RWPE1 (cell line): Measurements from ENCODE around the gene CYP4F12.
"Not testable (repeated sequence)": the region's sequence is repeated elsewhere in the genome, so short reads cannot be mapped to it uniquely, and the experiment has no call there.

Source experiments
- CTCF ChIA-PET: fragments of 350-600 bp; sonication (Branson Sonifier 250); formaldehyde crosslinking; extraction: SDS; loops from one replicate; lab custom pipeline; 2021; lab: Yijun Ruan, JAX
- POLR2A ChIA-PET: fragments of 400-600 bp; formaldehyde crosslinking; extraction: SDS; loops from one replicate; lab custom pipeline; 2020; ENCODE audit warnings: antibody characterized with exemption; ENCODE audit not compliant: low non-redundant PET; lab: Yijun Ruan, JAX
- DNase-seq: peaks from one replicate; pipeline ENCODE4 v3.0.0; 2012; ENCODE audit warnings: low spot score
- H3K27ac ChIP-seq: fragments of 450-650 bp; 2 replicates; pipeline ENCODE4 v1.5.1; 2017
- TF ChIP-seq, protein P1 (sequence below): fragments of 450-650 bp; conservative IDR thresholded peaks from 2 replicates; pipeline ENCODE4 v1.5.1; 2017; ENCODE audit warnings: low read depth, mild to moderate bottlenecking

Gene CYP4F12

DNA sequence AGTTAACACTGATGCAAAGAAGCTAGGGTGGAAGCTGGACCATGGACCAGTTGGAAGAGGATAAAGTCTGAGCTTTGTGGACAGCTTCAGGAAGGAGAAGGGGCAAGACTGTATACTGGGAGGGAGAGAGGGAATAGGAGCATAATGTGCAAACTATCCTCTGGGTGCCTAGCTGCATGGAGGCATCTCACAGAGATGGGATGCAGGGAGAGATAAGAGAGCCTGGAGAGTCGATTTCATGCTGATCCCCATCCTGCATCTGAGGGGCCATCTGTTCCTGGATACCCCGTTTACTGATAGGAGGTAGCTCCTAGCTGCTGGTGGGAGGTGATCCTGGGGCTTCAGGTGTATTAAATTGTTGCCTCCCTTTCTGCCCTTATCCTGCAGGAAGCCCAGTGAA lies 23.4 kb upstream of the CYP4F12 start:
- TF ChIP-seq, protein P1, sequence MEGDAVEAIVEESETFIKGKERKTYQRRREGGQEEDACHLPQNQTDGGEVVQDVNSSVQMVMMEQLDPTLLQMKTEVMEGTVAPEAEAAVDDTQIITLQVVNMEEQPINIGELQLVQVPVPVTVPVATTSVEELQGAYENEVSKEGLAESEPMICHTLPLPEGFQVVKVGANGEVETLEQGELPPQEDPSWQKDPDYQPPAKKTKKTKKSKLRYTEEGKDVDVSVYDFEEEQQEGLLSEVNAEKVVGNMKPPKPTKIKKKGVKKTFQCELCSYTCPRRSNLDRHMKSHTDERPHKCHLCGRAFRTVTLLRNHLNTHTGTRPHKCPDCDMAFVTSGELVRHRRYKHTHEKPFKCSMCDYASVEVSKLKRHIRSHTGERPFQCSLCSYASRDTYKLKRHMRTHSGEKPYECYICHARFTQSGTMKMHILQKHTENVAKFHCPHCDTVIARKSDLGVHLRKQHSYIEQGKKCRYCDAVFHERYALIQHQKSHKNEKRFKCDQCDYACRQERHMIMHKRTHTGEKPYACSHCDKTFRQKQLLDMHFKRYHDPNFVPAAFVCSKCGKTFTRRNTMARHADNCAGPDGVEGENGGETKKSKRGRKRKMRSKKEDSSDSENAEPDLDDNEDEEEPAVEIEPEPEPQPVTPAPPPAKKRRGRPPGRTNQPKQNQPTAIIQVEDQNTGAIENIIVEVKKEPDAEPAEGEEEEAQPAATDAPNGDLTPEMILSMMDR, result no peak
- POLR2A ChIA-PET, result no interaction called here
- CTCF ChIA-PET, result interaction anchor here (0.6 kb wide), 1 partner anchor 42 kb away, joined by 3 read pairs; no protein-coding TSS in a partner anchor

DNA sequence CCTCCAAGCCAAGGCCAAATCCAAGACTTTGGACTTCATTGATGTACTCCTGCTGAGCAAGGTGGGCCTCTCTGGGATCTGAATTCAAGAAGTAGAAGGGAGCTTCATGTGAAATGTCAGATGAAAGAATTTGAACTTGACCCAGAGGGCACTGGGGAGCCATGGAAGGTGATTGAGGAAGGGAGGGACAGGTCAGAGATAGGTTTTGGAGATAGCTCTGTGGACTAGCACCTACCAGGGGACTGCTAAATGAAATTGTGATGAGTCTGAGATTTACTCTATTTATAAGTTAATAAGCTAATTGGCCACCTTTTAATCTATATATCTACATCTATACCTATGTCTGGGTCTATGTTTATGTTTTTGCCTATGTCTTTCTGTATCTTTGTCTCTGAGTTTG lies 22.8 kb upstream of the CYP4F12 start:
- CTCF ChIA-PET, H3K27ac ChIP-seq, POLR2A ChIA-PET, DNase-seq: not testable (repeated sequence)

More for the DNA sequence above, 23.4 kb upstream of the CYP4F12 start:
- H3K27ac ChIP-seq, result no peak overlapping the region
- DNase-seq, result no peak

DNA sequence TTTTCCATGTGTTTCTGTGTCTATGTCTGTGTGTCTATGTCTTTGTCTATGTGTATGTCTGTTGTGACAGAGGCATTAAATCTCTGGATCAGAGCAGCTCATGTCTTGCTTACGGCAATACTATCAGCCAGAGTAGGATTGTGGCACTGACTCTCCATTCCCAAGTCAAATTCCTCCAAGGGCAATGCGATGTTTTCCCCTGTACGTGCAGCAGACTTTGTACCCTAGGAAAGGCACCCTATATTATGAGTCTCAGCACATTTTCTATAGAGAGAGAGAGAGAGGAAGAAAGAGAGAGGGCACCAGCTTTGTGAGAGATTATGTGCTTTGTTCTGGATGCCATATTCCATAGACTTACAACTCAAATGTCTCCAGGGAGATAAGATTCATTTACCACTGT lies 21.1 kb upstream of the CYP4F12 start:
- DNase-seq, result no peak
- ChIA-PET POLR2A (no interaction called here), CTCF (no interaction called here)
- TF ChIP-seq, protein P1, result no peak
- no peak overlapping the region for H3K27ac ChIP-seq

DNA sequence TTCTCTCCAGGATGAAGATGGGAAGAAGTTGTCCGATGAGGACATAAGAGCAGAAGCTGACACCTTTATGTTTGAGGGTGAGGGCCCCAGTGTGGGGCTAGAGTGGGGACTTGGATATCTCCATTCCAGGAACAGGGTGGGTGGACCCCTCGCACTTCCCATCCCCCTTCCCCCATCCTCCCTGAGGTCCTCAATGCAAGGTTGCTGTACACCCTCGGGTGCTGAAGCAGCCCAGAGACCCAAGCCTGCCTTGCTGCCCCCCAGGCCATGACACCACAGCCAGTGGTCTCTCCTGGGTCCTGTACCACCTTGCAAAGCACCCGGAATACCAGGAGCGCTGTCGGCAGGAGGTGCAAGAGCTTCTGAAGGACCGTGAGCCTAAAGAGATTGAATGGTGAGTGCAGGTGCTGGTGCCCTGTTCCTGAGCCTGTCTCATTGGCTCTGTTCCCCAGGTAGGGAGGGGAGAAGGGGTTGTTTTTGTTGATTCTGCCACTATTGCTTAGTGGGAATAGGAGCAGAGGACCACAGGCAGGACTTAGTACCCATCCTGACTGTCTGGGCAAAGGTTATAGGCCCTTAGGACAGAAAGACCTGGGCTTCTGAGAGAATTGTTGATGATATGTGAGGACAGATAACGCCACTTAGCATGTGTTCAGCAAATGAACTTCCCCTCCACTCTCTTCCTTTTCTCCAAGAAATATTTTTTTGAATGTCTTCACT lies 20.2 kb upstream of the CYP4F12 start:
- H3K27ac ChIP-seq, result no peak overlapping the region
- POLR2A ChIA-PET, result no interaction called here
- TF ChIP-seq, protein P1, result no peak
- CTCF ChIA-PET, result no interaction called here
- DNase-seq, result no peak

DNA sequence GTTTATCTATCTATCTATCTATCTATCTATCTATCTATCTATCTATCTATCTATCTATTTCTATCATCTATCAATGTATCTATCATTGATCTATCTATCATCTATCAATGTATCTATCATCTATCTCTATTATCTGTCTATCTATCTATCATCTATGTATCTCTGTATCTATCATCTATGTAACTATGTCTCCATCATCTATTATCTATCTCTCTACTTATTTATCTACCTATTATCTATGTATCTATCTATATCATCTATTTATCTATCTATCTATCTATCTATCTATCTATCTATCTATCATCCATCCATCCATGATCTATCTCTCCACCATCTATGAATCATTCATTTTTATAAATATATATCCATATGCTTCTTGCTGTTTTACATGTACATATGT lies 16.4 kb upstream of the CYP4F12 start:
- ChIA-PET POLR2A (no interaction called here), CTCF (no interaction called here)
- H3K27ac ChIP-seq, result no peak overlapping the region
- DNase-seq, result no peak
- TF ChIP-seq, protein P1, result no peak

DNA sequence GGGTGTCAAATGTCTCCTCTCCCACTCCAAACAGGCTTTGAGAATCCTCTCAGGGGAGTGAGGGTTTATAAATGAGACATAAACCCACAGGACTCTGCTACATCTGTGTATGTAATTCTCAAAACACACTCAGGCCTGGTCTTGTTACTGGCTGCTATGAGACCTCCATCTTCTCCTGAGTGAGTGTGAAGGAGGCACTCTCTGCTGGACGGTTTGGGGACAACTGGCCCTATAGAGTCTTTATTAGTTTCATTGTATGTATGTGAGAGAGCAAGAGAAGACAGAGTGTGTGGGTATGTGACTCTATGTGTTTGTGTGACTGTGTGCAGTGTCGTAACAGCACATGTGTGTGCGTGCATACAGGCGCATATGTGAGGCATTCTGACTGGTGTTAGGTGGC lies 9.6 kb upstream of the CYP4F12 start:
- ChIA-PET CTCF (no interaction called here), POLR2A (no interaction called here)
- no peak for DNase-seq
- no peak overlapping the region for H3K27ac ChIP-seq
- TF ChIP-seq, protein P1, result no peak

DNA sequence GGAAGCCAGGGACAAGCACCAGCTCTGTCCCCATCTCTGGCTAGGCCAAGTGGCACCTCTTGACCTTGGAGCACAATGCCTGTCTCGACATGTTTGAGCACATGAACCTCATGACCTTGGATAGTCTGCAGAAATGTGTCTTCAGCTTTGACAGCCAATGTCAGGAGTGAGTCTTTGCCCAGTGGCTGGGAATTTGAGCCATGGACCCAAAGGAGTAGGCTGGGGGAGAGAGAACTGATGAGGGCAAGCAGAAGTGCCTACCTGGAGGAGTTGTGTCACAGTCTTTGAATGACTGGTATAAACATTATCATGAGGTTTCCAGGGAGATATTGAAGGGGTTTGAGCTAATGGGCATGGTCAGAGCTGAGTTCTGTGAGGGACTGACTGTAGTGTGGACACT lies 6.7 kb upstream of the CYP4F12 start:
- CTCF ChIA-PET, result interaction anchor here (0.5 to 0.9 kb wide), 2 partner anchors 39 to 461 kb away, joined by 3 to 5 read pairs; no protein-coding TSS in a partner anchor
- no peak overlapping the region for H3K27ac ChIP-seq
- POLR2A ChIA-PET, result no interaction called here
- DNase-seq, result no peak
- TF ChIP-seq, protein P1, result no peak
